ENCODE results near the gene ANKDD1A.

ANKDD1A gene

DNA sequence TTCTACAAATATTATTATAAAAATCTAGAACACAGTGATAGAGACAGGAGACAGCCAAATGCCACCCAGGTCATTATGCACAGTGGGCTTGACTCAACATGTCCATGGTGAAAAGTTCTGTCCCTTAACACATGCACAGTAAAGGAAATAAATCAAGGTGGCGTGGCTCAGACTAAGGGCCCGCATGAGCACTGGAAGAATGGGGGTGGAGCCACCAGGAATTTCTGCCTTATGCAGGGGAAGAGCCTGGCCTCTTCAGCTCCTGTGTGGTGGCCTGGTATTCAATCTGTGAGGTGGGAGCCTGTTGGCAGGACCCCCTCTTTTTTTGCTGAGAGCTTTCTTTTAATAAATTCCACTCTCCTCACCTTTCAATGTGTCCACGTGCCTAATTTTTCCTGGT lies 95.2 kb downstream of the ANKDD1A start:
- no peaks in the 10 kb centered on the region for H3K4me1 ChIP-seq (ENCODE audit: control insufficient read depth, insufficient read depth, low read length)
- H3K27me3 ChIP-seq (ENCODE audit: control insufficient read depth, insufficient read depth, low read length), result no peaks in the 10 kb centered on the region
- H3K9ac ChIP-seq (ENCODE audit: low read depth, low read length), result no peak overlapping the region
- no peaks in the 10 kb centered on the region for H3K9me3 ChIP-seq (replicated peaks; ENCODE audit: low read length)
- no peak overlapping the region for H3K4me3 ChIP-seq (ENCODE audit: low read length)
- H3K36me3 ChIP-seq (ENCODE audit: insufficient read depth, low read length), result peaks cover 25% of the 10 kb centered on the region
- no peak overlapping the region for H3K4me2 ChIP-seq (ENCODE audit: low read length)
